Stimulated activated CD8-positive, alpha-beta memory T cell treated with anti-CD3 and anti-CD28 coated beads, Interleukin-4, amount 100 ng/mL, for 4 hours (primary cell): Measurements from ENCODE around the gene ATOH7.
"Not testable (repeated sequence)": the region's sequence is repeated elsewhere in the genome, so short reads cannot be mapped to it uniquely, and the experiment has no call there.

Experiments
- DNase-seq, 2 donors: peaks; one replicate each; pipeline ENCODE4 v3.0.0-alpha.2; 2020; ENCODE audit warnings: low read depth in 2 of 2, low spot score in 1 of 2

Gene ATOH7

GRCh38 chr10:68238371-68238770, 6.5 kb upstream of the ATOH7 start:
- no peak for DNase-seq

GRCh38 chr10:68237173-68237572, 5.3 kb upstream of the ATOH7 start:
- no peak for DNase-seq

GRCh38 chr10:68235581-68235980, 3.7 kb upstream of the ATOH7 start:
- DNase-seq = no peak

- no peak for DNase-seq
Measured at GRCh38 chr10:68235111-68235510, 3.2 kb upstream of the ATOH7 start.

GRCh38 chr10:68233046-68233445, 1.1 kb upstream of the ATOH7 start:
- DNase-seq = no peak

GRCh38 chr10:68231106-68231816, 652 bp downstream of the ATOH7 start:
- DNase-seq = no peak

GRCh38 chr10:68230268-68230667, 1.6 kb downstream of the ATOH7 start:
- DNase-seq = no peak

- DNase-seq = no peak
Measured at GRCh38 chr10:68224810-68225209, 7.1 kb downstream of the ATOH7 start.

- no peak for DNase-seq
Measured at GRCh38 chr10:68223535-68224165, 8.3 kb downstream of the ATOH7 start.

GRCh38 chr10:68222391-68222790, 9.5 kb downstream of the ATOH7 start:
- DNase-seq = no peak

GRCh38 chr10:68221196-68221595, 10.7 kb downstream of the ATOH7 start:
- DNase-seq = no peak

GRCh38 chr10:68218786-68219185, 13.1 kb downstream of the ATOH7 start:
- no peak for DNase-seq

GRCh38 chr10:68212721-68213352, 19.1 kb downstream of the ATOH7 start:
- DNase-seq = no peak

- no peak for DNase-seq
Measured at GRCh38 chr10:68211669-68212068, 20.2 kb downstream of the ATOH7 start.

- DNase-seq = no peak
Measured at GRCh38 chr10:68208424-68209042, 23.4 kb downstream of the ATOH7 start.

GRCh38 chr10:68202960-68203353, 29.0 kb downstream of the ATOH7 start:
- DNase-seq = no peak

- DNase-seq = no peak
Measured at GRCh38 chr10:68196701-68197100, 35.2 kb downstream of the ATOH7 start.

GRCh38 chr10:68195776-68196175, 36.1 kb downstream of the ATOH7 start:
- not testable (repeated sequence) for DNase-seq

- DNase-seq = no peak
Measured at GRCh38 chr10:68194290-68194689, 37.6 kb downstream of the ATOH7 start.

- DNase-seq = no peak
Measured at GRCh38 chr10:68192113-68192512, 39.8 kb downstream of the ATOH7 start.

GRCh38 chr10:68188835-68189234, 43.1 kb downstream of the ATOH7 start:
- no peak for DNase-seq

GRCh38 chr10:68185085-68185484, 46.8 kb downstream of the ATOH7 start:
- DNase-seq = no peak
